HL-60 (cell line): Measurements from ENCODE around the gene BPIFB2.

Source experiments
- DNase-seq, 2 experiments: peaks; one replicate each; pipeline ENCODE4 v3.0.0-alpha.2; 2010 to 2020; ENCODE audit warnings: low read depth in 1 of 2, low spot score in 1 of 2
- H3K27ac ChIP-seq: fragments of 250-450 bp; sonication (Bioruptor Pico); replicated peaks from 2 replicates; pipeline ENCODE4 v1.5.1; 2020; ENCODE audit warnings: mild to moderate bottlenecking, moderate library complexity
- H3K27me3 ChIP-seq: fragments of 250-450 bp; sonication (Bioruptor Pico); 2 replicates; pipeline ENCODE4 v1.5.1; 2021; ENCODE audit warnings: mild to moderate bottlenecking, moderate library complexity; ENCODE audit not compliant: insufficient read depth, poor library complexity, severe bottlenecking
- H3K4me3 ChIP-seq: replicated peaks from 2 replicates; pipeline ENCODE4 v1.5.1; 2011; ENCODE audit warnings: mild to moderate bottlenecking, control low read depth, low read length; ENCODE audit not compliant: insufficient read depth
- GABPA ChIP-seq: IDR thresholded peaks from 2 replicates; pipeline ENCODE4 v1.6.1; 2012; ENCODE audit warnings: low read depth
- POLR2AphosphoS5 ChIP-seq: IDR thresholded peaks from 2 replicates; pipeline ENCODE4 v1.6.1; 2012; ENCODE audit warnings: low read depth
- SPI1 ChIP-seq: IDR thresholded peaks from 2 replicates; pipeline ENCODE4 v1.6.1; 2012; ENCODE audit warnings: low read depth, mild to moderate bottlenecking, borderline replicate concordance
- TF ChIP-seq, protein P1 (sequence below): IDR thresholded peaks from one replicate; pipeline ENCODE4 v1.5.1; 2011; ENCODE audit warnings: low read length, control low read depth, inconsistent platforms; ENCODE audit not compliant: insufficient read depth
- TF ChIP-seq, protein P2 (sequence below): IDR thresholded peaks from 2 replicates; pipeline ENCODE4 v1.6.1; 2012; ENCODE audit warnings: low read depth; ENCODE audit not compliant: insufficient replicate concordance

The BPIFB2 gene

DNA sequence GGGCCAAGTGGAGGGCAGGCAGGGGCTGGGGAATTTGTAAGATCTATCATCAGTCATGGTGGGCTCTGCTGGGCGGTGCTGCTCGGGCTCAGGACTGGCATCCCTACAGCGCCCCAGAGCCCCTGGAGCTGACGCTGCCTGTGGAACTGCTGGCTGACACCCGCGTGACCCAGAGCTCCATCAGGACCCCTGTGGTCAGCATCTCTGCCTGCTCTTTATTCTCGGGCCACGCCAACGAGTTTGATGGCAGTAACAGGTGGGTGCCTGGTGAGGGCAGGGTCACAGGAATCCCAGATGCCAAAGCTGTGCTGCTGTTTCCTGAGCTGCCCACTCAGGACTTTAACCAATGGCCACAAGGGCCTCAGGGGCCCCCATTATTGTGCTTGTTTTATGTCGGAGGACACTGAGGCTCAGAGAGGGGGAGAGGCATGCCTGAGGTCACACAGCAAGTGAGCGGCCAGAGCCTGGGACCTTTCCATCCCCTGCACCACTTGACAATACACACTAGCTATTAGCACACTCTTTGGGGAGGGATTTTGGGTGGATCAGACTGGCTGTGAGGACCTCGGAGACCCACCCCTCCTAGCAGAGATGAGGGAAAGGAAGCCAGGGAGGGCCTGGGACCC is 6.3 kb downstream of the BPIFB2 start:
- TF ChIP-seq, protein P1, sequence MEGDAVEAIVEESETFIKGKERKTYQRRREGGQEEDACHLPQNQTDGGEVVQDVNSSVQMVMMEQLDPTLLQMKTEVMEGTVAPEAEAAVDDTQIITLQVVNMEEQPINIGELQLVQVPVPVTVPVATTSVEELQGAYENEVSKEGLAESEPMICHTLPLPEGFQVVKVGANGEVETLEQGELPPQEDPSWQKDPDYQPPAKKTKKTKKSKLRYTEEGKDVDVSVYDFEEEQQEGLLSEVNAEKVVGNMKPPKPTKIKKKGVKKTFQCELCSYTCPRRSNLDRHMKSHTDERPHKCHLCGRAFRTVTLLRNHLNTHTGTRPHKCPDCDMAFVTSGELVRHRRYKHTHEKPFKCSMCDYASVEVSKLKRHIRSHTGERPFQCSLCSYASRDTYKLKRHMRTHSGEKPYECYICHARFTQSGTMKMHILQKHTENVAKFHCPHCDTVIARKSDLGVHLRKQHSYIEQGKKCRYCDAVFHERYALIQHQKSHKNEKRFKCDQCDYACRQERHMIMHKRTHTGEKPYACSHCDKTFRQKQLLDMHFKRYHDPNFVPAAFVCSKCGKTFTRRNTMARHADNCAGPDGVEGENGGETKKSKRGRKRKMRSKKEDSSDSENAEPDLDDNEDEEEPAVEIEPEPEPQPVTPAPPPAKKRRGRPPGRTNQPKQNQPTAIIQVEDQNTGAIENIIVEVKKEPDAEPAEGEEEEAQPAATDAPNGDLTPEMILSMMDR: no peak
- TF ChIP-seq POLR2AphosphoS5: no peak
- no peak overlapping the region for H3K4me3 ChIP-seq
- no peak for DNase-seq
- no peak overlapping the region for H3K27ac ChIP-seq
- no peaks in the 10 kb centered on the region for H3K27me3 ChIP-seq

DNA sequence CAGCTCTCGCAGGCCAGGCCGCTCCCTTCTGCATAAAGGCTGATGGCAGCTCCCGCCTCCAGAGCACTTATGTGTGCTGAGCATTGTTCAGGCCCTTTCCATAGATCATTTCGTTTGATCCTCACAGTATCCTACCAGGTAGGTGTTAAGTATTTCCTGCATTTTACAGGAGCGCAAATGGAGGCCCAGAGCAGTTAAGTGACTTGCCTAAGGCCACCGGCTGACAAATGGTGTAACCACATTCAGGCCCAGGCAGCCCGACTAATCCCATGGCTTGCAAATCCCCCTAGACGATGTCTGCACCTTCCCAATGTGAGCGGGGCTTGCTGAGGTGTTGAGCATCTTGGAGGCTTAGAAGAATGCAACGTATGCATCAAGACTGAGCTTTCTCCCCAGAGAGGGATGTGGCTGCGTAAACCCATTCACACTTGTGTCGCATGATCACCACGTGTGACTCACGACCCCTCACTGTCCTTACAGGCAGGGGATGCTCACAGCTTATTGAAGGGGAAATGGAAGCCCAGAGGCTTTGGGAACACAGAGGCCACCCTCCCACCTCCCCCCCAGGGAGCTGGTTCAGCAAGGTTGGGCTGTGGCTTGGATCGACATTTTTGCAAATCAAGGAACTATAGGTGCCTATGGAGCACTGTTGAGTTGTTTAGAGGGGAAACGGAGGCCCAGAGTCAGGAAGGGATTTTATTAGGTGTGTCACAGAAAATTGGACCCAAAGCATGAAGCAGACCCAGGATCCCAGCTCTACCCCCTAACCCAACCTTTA is 7.0 kb downstream of the BPIFB2 start:
- no peak overlapping the region for H3K27ac ChIP-seq
- H3K4me3 ChIP-seq: no peak overlapping the region

DNA sequence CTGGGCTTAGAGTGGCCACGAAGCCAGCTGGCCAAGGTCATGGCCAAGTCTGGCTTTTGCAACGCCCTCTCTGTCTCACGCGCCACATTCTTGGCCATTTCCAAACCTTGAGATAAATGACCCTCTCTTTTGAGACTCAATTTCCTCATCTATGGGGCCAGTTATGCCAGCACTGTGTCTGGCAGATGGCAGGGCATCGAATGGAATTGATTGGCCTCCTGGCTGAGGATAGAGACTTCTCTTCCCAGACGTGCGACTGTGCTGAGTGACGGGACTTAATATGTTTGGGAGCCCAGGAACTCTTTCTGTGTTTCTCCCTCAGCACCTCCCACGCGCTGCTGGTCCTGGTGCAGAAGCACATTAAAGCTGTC is 7.6 kb downstream of the BPIFB2 start:
- Histone ChIP-seq H3K27me3 (no peaks in the 10 kb centered on the region), H3K4me3 (no peak overlapping the region), H3K27ac (no peak overlapping the region)
- no peak for DNase-seq
- TF ChIP-seq POLR2AphosphoS5 (no peak), SPI1 (no peak), GABPA (no peak)
- TF ChIP-seq, protein P1: no peak
- TF ChIP-seq, protein P2, sequence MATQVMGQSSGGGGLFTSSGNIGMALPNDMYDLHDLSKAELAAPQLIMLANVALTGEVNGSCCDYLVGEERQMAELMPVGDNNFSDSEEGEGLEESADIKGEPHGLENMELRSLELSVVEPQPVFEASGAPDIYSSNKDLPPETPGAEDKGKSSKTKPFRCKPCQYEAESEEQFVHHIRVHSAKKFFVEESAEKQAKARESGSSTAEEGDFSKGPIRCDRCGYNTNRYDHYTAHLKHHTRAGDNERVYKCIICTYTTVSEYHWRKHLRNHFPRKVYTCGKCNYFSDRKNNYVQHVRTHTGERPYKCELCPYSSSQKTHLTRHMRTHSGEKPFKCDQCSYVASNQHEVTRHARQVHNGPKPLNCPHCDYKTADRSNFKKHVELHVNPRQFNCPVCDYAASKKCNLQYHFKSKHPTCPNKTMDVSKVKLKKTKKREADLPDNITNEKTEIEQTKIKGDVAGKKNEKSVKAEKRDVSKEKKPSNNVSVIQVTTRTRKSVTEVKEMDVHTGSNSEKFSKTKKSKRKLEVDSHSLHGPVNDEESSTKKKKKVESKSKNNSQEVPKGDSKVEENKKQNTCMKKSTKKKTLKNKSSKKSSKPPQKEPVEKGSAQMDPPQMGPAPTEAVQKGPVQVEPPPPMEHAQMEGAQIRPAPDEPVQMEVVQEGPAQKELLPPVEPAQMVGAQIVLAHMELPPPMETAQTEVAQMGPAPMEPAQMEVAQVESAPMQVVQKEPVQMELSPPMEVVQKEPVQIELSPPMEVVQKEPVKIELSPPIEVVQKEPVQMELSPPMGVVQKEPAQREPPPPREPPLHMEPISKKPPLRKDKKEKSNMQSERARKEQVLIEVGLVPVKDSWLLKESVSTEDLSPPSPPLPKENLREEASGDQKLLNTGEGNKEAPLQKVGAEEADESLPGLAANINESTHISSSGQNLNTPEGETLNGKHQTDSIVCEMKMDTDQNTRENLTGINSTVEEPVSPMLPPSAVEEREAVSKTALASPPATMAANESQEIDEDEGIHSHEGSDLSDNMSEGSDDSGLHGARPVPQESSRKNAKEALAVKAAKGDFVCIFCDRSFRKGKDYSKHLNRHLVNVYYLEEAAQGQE: no peak

More for the DNA sequence above, 7.0 kb downstream of the BPIFB2 start:
- no peaks in the 10 kb centered on the region for H3K27me3 ChIP-seq
- TF ChIP-seq, protein P2: no peak
- TF ChIP-seq GABPA (no peak), SPI1 (no peak), POLR2AphosphoS5 (no peak)
- TF ChIP-seq, protein P1: no peak
- no peak for DNase-seq
